NT2/D1 (cell line): ENCODE measurements around the gene CRLF3.

ENCODE experiments used
- YY1 ChIP-seq: IDR thresholded peaks from 2 replicates; pipeline ENCODE4 v1.6.1; 2011; ENCODE audit not compliant: insufficient read length, insufficient read depth
- ZNF274 ChIP-seq: IDR thresholded peaks from 2 replicates; pipeline ENCODE4 v1.6.1; 2011; ENCODE audit warnings: mild to moderate bottlenecking, low read depth, low read length

GRCh38 chr17:30831257-30831656, 6.8 kb upstream of the CRLF3 start:
- TF ChIP-seq ZNF274 (no peak), YY1 (no peak)
